ENCODE data around the gene C6orf141. TPM values are rescaled to one million over a fixed set of nuclear protein-coding genes. Genes with fewer than 3 reads are reported as not detected.

Gene C6orf141
- total RNA-seq, 1 experiment from 2014 or later = 21.5 TPM

- no peak for DNase-seq (ENCODE audit: low spot score)
These were observed 11.4 kb upstream of the C6orf141 start for GRCh38 chr6:49539102-49539501.

- DNase-seq (ENCODE audit: low spot score) = peak; percentile 53
These were observed 9.9 kb upstream of the C6orf141 start for GRCh38 chr6:49540614-49541013.

GRCh38 chr6:49541210-49541724 lies 9.2 kb upstream of the C6orf141 start:
- DNase-seq (ENCODE audit: low spot score) = peak; percentile 97

GRCh38 chr6:49541936-49542335 lies 8.5 kb upstream of the C6orf141 start:
- peak; percentile 57 for DNase-seq (ENCODE audit: low spot score)

- no peak for DNase-seq (ENCODE audit: low spot score)
These were observed 7.2 kb upstream of the C6orf141 start for GRCh38 chr6:49543087-49543858.

GRCh38 chr6:49546331-49546730 lies 4.1 kb upstream of the C6orf141 start:
- DNase-seq (ENCODE audit: low spot score) = no peak

GRCh38 chr6:49548613-49549304 lies 1.7 kb upstream of the C6orf141 start:
- DNase-seq (ENCODE audit: low spot score) = no peak

- no peak for DNase-seq (ENCODE audit: low spot score)
These were observed 577 bp upstream of the C6orf141 start for GRCh38 chr6:49549691-49550491.

- no peak for DNase-seq (ENCODE audit: low spot score)
These were observed 804 bp downstream of the C6orf141 start for GRCh38 chr6:49551078-49551865.

GRCh38 chr6:49551866-49552129 lies 1.3 kb downstream of the C6orf141 start:
- DNase-seq (ENCODE audit: low spot score) = no peak

GRCh38 chr6:49552596-49552995 lies 2.1 kb downstream of the C6orf141 start:
- no peak for DNase-seq (ENCODE audit: low spot score)

GRCh38 chr6:49553384-49553783 lies 2.9 kb downstream of the C6orf141 start:
- DNase-seq (ENCODE audit: low spot score) = peak; percentile 61

GRCh38 chr6:49555951-49556350 lies 5.5 kb downstream of the C6orf141 start:
- DNase-seq (ENCODE audit: low spot score) = no peak

- DNase-seq (ENCODE audit: low spot score) = peak; percentile 93
These were observed 6.0 kb downstream of the C6orf141 start for GRCh38 chr6:49556429-49556837.

- DNase-seq (ENCODE audit: low spot score) = no peak
These were observed 6.7 kb downstream of the C6orf141 start for GRCh38 chr6:49557177-49557576.

- no peak for DNase-seq (ENCODE audit: low spot score)
These were observed 7.8 kb downstream of the C6orf141 start for GRCh38 chr6:49558238-49558637.

- no peak for DNase-seq (ENCODE audit: low spot score)
These were observed 12.8 kb downstream of the C6orf141 start for GRCh38 chr6:49563006-49563886.

- no peak for DNase-seq (ENCODE audit: low spot score)
These were observed 14.1 kb downstream of the C6orf141 start for GRCh38 chr6:49564552-49564951.

GRCh38 chr6:49565261-49565660 lies 14.8 kb downstream of the C6orf141 start:
- DNase-seq (ENCODE audit: low spot score) = no peak

GRCh38 chr6:49565855-49566254 lies 15.4 kb downstream of the C6orf141 start:
- DNase-seq (ENCODE audit: low spot score) = peak; percentile 75

Measured in A172 (cell line).